Mesothelial cell of epicardium (in vitro differentiated cells): ENCODE data around the gene PCGF1. TPM values are rescaled to one million over a fixed set of nuclear protein-coding genes. Genes with fewer than 3 reads are reported as not detected.

Experiments
- DNase-seq, 2 experiments: peaks; one replicate each; pipeline ENCODE4 v3.0.0; 2021; ENCODE audit warnings: low spot score in 2 of 2; ENCODE audit not compliant: unreplicated experiment in 2 of 2
- H3K27ac Mint-ChIP-seq: 2 replicates; pipeline ENCODE4 v1.8.0; 2021; ENCODE audit warnings: mixed read lengths
- H3K27me3 Mint-ChIP-seq: 2 replicates; pipeline ENCODE4 v1.8.0; 2021; ENCODE audit warnings: low read depth, mixed read lengths
- H3K36me3 Mint-ChIP-seq: 2 replicates; pipeline ENCODE4 v1.8.0; 2021; ENCODE audit warnings: mixed read lengths
- H3K4me1 Mint-ChIP-seq: 2 replicates; pipeline ENCODE4 v1.8.0; 2021; ENCODE audit warnings: mixed read lengths
- H3K4me3 Mint-ChIP-seq: 2 replicates; pipeline ENCODE4 v1.8.0; 2021; ENCODE audit warnings: mild to moderate bottlenecking, moderate library complexity, mixed read lengths
- H3K9me3 Mint-ChIP-seq: 2 replicates; pipeline ENCODE4 v1.8.0; 2021; ENCODE audit warnings: mixed read lengths
- total RNA-seq: library from RNA; stranded (reverse); gene quantifications from 3 replicates; pipeline ENCODE4 v1.2.1, GENCODE V29; 2021
- TF ChIP-seq, protein P1 (sequence below): fragments of 200-600 bp; sonication (generic); IDR thresholded peaks from one replicate; pipeline ENCODE4 v1.5.0; 2021; ENCODE audit warnings: antibody characterized with exemption; ENCODE audit not compliant: unreplicated experiment

Gene PCGF1
- total RNA-seq, 1 donor from 2014 or later: 17.0 TPM

GRCh38 chr2:74553892-74554819, 46.7 kb upstream of the PCGF1 start, which contains the start of the genes DOK1 and LOXL3:
Gene DOK1, plus strand, starts transcription at chr2:74554720. Its CDS starts 35 bp downstream, at chr2:74554755.
Gene LOXL3, minus strand, starts transcription at chr2:74553942. Its CDS starts 1,308 bp downstream, at chr2:74552634.
- peak; percentile 65 to 82 for DNase-seq
- TF ChIP-seq, protein P1, sequence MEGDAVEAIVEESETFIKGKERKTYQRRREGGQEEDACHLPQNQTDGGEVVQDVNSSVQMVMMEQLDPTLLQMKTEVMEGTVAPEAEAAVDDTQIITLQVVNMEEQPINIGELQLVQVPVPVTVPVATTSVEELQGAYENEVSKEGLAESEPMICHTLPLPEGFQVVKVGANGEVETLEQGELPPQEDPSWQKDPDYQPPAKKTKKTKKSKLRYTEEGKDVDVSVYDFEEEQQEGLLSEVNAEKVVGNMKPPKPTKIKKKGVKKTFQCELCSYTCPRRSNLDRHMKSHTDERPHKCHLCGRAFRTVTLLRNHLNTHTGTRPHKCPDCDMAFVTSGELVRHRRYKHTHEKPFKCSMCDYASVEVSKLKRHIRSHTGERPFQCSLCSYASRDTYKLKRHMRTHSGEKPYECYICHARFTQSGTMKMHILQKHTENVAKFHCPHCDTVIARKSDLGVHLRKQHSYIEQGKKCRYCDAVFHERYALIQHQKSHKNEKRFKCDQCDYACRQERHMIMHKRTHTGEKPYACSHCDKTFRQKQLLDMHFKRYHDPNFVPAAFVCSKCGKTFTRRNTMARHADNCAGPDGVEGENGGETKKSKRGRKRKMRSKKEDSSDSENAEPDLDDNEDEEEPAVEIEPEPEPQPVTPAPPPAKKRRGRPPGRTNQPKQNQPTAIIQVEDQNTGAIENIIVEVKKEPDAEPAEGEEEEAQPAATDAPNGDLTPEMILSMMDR: no peak
- H3K27ac Mint-ChIP-seq: peak within 1 kb of the TSS; percentile 87
- H3K27me3 Mint-ChIP-seq: peaks cover 19% of the 10 kb centered on the region
- H3K4me1 Mint-ChIP-seq: peaks cover 24% of the 10 kb centered on the region
- H3K9me3 Mint-ChIP-seq: no peaks in the 10 kb centered on the region
- peak within 1 kb of the TSS; percentile 79 for H3K4me3 Mint-ChIP-seq
- peaks cover 3% of the 10 kb centered on the region for H3K36me3 Mint-ChIP-seq

DNA sequence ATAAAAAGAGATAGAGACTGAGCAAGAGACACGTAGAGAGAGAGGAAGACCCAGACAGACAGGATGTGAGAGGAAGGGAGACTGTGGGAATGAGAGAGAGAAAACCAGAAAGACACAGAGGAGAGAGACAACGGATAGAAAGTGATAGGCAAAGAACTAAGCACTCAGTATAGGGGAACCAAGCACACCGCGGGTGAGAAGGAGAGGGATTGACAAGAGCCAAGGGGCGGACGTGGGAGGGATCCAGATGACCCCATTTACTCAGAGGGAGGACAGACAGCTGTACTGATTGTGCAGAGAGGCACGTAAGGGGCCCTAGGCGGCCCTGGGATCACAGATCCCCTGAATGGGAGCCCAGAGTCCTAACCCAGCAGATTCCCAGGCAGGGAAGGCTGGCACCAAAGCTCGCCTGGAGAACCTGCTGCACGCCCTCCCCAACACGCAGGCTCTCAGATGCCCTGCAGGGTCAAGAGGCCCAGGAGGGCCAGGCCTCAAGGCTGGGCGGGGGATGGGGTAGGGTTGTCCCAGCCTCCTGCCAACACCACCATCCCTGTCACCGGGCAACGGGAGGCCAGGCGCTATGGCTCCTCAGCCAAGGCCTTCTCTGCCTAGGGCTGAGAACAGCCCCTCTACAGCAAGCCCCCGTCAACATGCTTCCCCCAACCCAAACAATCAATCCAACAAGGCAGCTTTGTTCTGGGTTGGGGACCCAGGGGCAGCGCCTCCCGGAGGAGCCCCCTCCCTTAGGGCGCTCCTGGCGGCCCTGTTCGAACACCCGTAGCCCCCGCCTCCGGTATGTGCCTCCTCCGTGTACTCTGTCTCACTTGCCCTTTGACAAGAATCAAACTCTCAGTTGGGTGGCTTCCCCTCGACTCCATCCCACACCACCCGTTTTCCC, 45.7 kb upstream of the PCGF1 start:
- TF ChIP-seq, protein P1: no peak
- Mint-ChIP-seq H3K9me3 (no peaks in the 10 kb centered on the region), H3K27ac (peak overlapping the region; percentile 77), H3K27me3 (peaks cover 19% of the 10 kb centered on the region), H3K36me3 (peaks cover 3% of the 10 kb centered on the region), H3K4me1 (peaks cover 28% of the 10 kb centered on the region), H3K4me3 (peak overlapping the region; percentile 79)
- no peak for DNase-seq

DNA sequence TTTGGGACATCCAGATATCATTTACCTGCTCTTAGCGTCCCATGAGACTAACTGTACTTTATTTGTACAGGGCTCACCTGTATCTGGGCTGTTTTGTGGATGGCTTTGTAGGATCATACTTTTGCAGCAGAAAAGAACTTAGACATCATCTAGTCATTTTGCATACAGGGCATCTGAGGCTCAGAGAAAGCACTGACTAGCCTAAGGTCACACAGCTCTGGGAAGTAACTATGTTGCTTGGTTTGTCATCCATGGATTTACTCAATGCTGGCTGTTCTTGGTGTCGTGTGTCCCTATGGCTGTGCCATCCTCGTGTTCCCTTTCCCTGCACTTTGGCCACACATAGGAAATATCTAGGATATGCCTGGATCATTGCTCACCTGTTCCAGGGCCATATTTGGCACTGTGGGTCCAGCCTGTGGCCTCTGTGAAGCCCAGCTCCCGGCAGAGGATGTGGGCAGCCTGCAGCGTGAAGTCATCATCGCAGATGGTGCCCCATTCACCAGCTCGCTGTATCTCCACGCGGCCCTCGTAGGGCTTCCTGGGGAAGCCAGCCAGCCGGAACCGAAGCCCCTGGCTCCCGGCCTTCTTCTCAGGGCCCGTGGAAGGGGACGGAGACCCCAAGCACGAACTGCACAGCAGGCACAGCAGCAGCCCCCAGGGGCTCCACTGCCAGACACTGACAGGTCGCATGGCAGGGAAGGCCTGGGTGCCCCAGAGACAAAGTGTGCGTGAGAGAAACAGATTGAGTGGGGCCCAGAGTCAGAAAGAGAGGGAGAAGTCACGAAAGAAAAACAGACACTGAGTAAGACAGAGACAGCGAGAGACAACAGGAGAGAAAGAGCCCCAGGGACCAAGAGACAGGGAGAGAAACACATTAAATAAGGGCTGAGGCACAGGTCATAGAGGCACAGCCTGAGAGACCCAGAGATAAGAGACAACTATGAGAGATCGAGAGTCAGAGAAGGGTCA, 44.7 kb upstream of the PCGF1 start:
- Mint-ChIP-seq H3K36me3 (peaks cover 3% of the 10 kb centered on the region), H3K9me3 (no peaks in the 10 kb centered on the region), H3K27me3 (peaks cover 18% of the 10 kb centered on the region)

GRCh38 chr2:74551530-74551929, 44.0 kb upstream of the PCGF1 start:
- Mint-ChIP-seq H3K27me3 (peaks cover 20% of the 10 kb centered on the region), H3K27ac (no peak overlapping the region), H3K4me3 (no peak overlapping the region), H3K36me3 (no peaks in the 10 kb centered on the region), H3K4me1 (peaks cover 31% of the 10 kb centered on the region), H3K9me3 (no peaks in the 10 kb centered on the region)
- TF ChIP-seq, protein P1: no peak
- no peak for DNase-seq

More for the DNA sequence above, 44.7 kb upstream of the PCGF1 start:
- no peak for DNase-seq
- peak overlapping the region; percentile 17 for H3K27ac Mint-ChIP-seq
- peaks cover 31% of the 10 kb centered on the region for H3K4me1 Mint-ChIP-seq
- H3K4me3 Mint-ChIP-seq: peak overlapping the region; percentile 79
- TF ChIP-seq, protein P1: no peak

GRCh38 chr2:74550231-74550630, 42.7 kb upstream of the PCGF1 start:
- Mint-ChIP-seq H3K4me3 (peak overlapping the region; percentile 70), H3K9me3 (no peaks in the 10 kb centered on the region), H3K4me1 (peaks cover 29% of the 10 kb centered on the region), H3K36me3 (no peaks in the 10 kb centered on the region), H3K27ac (no peak overlapping the region), H3K27me3 (peaks cover 13% of the 10 kb centered on the region)
- TF ChIP-seq, protein P1: no peak
- DNase-seq: no peak
